ENCODE results near the gene DHDDS. TPM values are rescaled to one million over a fixed set of nuclear protein-coding genes. Genes with fewer than 3 reads are reported as not detected.

The DHDDS gene
- total and polyA plus RNA-seq, 4 donors: 22.6 to 57.4 (median 32.8) TPM

GRCh38 chr1:26476958-26477357 is 44.8 kb downstream of the DHDDS start:
- no peak for TF ChIP-seq CTCF (IDR thresholded peaks at IDR 0.05; ENCODE audit: control extremely low read depth, extremely low read depth)
- H3K4me1 ChIP-seq (ENCODE audit: control insufficient read depth in 5 of 5, insufficient read depth in 5 of 5, low read length in 5 of 5): peaks cover 0 to 13% (median 5%) of the 10 kb centered on the region in 5 donors
- no peak overlapping the region for H3K4me3 ChIP-seq
- no peaks in the 10 kb centered on the region for H3K9me3 ChIP-seq (ENCODE audit: control insufficient read depth in 4 of 4, insufficient read depth in 3 of 4, low read length in 3 of 4)
- no peak for ATAC-seq (ENCODE audit: insufficient read depth, low FRiP score)
- H3K36me3 ChIP-seq (ENCODE audit: control insufficient read depth in 4 of 4, insufficient read depth in 4 of 4, low read length in 4 of 4): peaks cover 16 to 27% (median 21%) of the 10 kb centered on the region in 4 donors
- H3K27ac ChIP-seq (ENCODE audit: low read depth in 1 of 2, low read length in 1 of 2): no peak overlapping the region
- no peak for DNase-seq
- no peak overlapping the region for H3K9ac ChIP-seq (ENCODE audit: insufficient read depth in 1 of 2, low read length in 2 of 2)
- H3K27me3 ChIP-seq (ENCODE audit: control insufficient read depth in 3 of 3, insufficient read depth in 3 of 3, low read length in 2 of 3): no peaks in the 10 kb centered on the region
- 85 to 89% methylated on average over 4 of the region's 4 CpGs for WGBS, 2 donors

DNA sequence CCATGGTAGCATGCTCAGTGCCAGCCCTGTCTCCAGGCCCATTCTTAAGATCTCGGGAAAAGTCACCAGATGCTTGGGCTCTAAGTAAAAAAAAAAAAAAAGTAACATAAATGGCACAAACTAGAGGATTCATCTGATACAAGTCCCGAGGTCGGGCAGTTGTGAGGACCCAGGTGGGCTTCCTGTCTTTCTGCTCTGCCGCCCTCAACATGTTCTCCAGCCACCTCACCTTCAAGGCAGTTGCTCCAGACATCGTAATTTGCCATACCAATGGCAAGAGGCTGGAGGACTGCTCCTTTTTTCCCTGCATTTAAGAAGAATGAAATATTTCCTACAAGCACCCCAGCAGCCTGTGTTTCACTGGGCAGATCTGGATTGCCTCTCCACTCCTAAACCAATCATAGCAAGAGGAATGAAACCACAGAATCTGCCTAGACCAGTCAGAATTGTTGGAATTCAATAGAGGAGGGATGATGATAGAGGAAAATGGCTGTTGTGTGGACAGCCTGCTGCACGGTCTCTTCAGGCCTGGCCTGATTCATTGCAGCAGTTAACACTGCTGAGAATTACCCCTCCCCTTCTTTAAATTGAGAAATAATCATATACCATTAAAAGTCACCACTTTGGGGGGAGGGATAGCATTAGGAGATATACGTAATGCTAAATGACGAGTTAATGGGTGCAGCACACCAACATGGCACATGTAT is 45.5 kb downstream of the DHDDS start:
- no peak overlapping the region for H3K9ac ChIP-seq (ENCODE audit: insufficient read depth in 1 of 2, low read length in 2 of 2)
- no peaks in the 10 kb centered on the region for H3K9me3 ChIP-seq (ENCODE audit: control insufficient read depth in 4 of 4, insufficient read depth in 3 of 4, low read length in 3 of 4)
- WGBS, 2 donors: 77 to 88% methylated on average over 8 of the region's 8 CpGs
- peaks cover 16 to 27% (median 21%) of the 10 kb centered on the region in 4 donors for H3K36me3 ChIP-seq (ENCODE audit: control insufficient read depth in 4 of 4, insufficient read depth in 4 of 4, low read length in 4 of 4)
- H3K4me3 ChIP-seq: no peak overlapping the region
- no peak overlapping the region for H3K27ac ChIP-seq (ENCODE audit: low read depth in 1 of 2, low read length in 1 of 2)
- DNase-seq: no peak
- H3K27me3 ChIP-seq (ENCODE audit: control insufficient read depth in 3 of 3, insufficient read depth in 3 of 3, low read length in 2 of 3): no peaks in the 10 kb centered on the region
- ATAC-seq (ENCODE audit: insufficient read depth, low FRiP score): no peak
- no peak for TF ChIP-seq CTCF (IDR thresholded peaks at IDR 0.05; ENCODE audit: control extremely low read depth, extremely low read depth)
- H3K4me1 ChIP-seq (ENCODE audit: control insufficient read depth in 5 of 5, insufficient read depth in 5 of 5, low read length in 5 of 5): peaks cover 0 to 13% (median 5%) of the 10 kb centered on the region in 5 donors

DNA sequence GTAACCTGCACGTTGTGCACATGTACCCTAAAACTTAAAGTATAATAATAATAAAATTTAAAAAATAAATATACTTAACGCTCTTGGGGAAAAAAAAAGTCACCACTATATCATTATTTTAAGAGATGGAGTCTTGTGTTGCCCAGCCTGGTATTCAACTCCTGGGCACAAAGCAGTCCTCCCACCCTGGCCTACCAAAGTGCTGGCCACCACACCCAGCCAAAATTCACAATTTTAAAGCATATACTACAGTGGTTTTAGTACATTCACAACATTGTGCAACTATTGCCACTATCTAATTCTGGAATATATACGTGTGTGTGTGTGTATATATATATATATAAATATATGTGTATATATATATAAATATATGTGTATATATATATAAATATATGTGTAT is 46.0 kb downstream of the DHDDS start:
- WGBS, 2 donors: 75 to 79% methylated on average over 3 of the region's 3 CpGs
- no peak for ATAC-seq (ENCODE audit: insufficient read depth, low FRiP score)
- peaks cover 16 to 27% (median 21%) of the 10 kb centered on the region in 4 donors for H3K36me3 ChIP-seq (ENCODE audit: control insufficient read depth in 4 of 4, insufficient read depth in 4 of 4, low read length in 4 of 4)
- H3K27me3 ChIP-seq (ENCODE audit: control insufficient read depth in 3 of 3, insufficient read depth in 3 of 3, low read length in 2 of 3): no peaks in the 10 kb centered on the region
- no peaks in the 10 kb centered on the region for H3K9me3 ChIP-seq (ENCODE audit: control insufficient read depth in 4 of 4, insufficient read depth in 3 of 4, low read length in 3 of 4)
- no peak overlapping the region for H3K27ac ChIP-seq (ENCODE audit: low read depth in 1 of 2, low read length in 1 of 2)
- no peak for TF ChIP-seq CTCF (IDR thresholded peaks at IDR 0.05; ENCODE audit: control extremely low read depth, extremely low read depth)
- H3K9ac ChIP-seq (ENCODE audit: insufficient read depth in 1 of 2, low read length in 2 of 2): no peak overlapping the region
- no peak overlapping the region for H3K4me3 ChIP-seq
- H3K4me1 ChIP-seq (ENCODE audit: control insufficient read depth in 5 of 5, insufficient read depth in 5 of 5, low read length in 5 of 5): peaks cover 0 to 13% (median 5%) of the 10 kb centered on the region in 5 donors
- no peak for DNase-seq
